Erythroblast (primary cell): ENCODE data around the gene EDC3.
"Not testable (repeated sequence)": the region's sequence is repeated elsewhere in the genome, so short reads cannot be mapped to it uniquely, and the experiment has no call there.

ENCODE experiments used
- DNase-seq, 2 experiments: peaks; one replicate each; lab custom pipeline; 2025; lab: John Stamatoyannopoulos, UW
- GATA1 ChIP-seq: IDR thresholded peaks from 2 replicates; pipeline ENCODE4 v1.6.1; 2011; ENCODE audit warnings: low read depth, mild to moderate bottlenecking, control low read depth, low read length, moderate library complexity
- POLR2A ChIP-seq: IDR thresholded peaks from 2 replicates; pipeline ENCODE4 v1.6.1; 2011; ENCODE audit warnings: mild to moderate bottlenecking, low read length

Gene EDC3, protein sequence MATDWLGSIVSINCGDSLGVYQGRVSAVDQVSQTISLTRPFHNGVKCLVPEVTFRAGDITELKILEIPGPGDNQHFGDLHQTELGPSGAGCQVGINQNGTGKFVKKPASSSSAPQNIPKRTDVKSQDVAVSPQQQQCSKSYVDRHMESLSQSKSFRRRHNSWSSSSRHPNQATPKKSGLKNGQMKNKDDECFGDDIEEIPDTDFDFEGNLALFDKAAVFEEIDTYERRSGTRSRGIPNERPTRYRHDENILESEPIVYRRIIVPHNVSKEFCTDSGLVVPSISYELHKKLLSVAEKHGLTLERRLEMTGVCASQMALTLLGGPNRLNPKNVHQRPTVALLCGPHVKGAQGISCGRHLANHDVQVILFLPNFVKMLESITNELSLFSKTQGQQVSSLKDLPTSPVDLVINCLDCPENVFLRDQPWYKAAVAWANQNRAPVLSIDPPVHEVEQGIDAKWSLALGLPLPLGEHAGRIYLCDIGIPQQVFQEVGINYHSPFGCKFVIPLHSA

GRCh38 chr15:74695597-74696397 is at the start of gene EDC3:
Gene EDC3, minus strand, starts transcription at chr15:74696024. Its CDS starts 20,900 bp downstream, at chr15:74675124.
- DNase-seq, result peak; percentile 90 to 91
- TF ChIP-seq POLR2A (peak; percentile 61), GATA1 (no peak)

GRCh38 chr15:74742422-74742821 is 46.6 kb upstream of the EDC3 start:
- TF ChIP-seq GATA1, result no peak
- no peak for TF ChIP-seq POLR2A
- DNase-seq, result no peak

GRCh38 chr15:74738239-74738638 is 42.4 kb upstream of the EDC3 start:
- DNase-seq, result not testable (repeated sequence)

GRCh38 chr15:74735305-74735704 is 39.5 kb upstream of the EDC3 start:
- no peak for DNase-seq
- no peak for TF ChIP-seq POLR2A
- no peak for TF ChIP-seq GATA1

DNA sequence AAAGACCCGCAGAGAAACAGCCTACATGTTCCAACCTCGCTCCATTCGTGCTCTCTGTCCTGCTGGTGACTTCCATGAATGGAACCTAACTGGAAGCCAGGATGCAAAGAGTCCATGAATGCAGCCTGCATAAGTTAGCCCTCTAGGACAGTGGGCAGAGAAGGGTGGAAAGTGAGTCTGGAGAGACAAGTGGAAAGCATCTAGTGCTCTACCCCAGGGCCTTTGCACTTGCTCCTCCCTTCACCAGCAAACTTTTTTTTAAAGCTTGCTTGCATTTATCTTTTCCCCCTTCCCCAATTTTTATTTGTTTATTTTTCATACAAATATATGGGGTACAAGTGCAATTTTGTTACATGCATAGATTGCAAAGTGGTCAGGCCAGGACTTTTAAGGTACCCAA is 37.4 kb upstream of the EDC3 start:
- no peak for DNase-seq
- TF ChIP-seq POLR2A (no peak), GATA1 (no peak)

DNA sequence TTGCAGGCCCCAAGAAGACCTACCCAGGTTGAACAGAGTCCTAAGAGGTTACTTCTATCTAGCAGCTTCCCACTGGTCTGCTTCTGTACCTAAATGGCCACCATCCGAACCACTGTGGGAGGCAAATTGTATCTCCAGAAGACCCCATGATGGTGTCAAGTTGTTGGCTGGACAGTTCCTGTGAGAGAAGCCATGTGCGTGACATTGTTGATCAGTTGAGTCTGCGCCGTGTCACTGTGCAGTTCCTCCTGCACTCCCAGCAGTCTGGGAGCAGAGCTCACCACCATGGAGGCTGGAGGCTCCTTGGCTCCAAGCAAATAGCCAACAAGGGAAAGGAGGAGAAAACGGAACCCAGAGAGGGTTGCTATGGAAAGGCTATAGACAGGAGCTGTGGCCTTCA is 37.0 kb upstream of the EDC3 start:
- TF ChIP-seq GATA1 (no peak), POLR2A (no peak)
- DNase-seq, result no peak

DNA sequence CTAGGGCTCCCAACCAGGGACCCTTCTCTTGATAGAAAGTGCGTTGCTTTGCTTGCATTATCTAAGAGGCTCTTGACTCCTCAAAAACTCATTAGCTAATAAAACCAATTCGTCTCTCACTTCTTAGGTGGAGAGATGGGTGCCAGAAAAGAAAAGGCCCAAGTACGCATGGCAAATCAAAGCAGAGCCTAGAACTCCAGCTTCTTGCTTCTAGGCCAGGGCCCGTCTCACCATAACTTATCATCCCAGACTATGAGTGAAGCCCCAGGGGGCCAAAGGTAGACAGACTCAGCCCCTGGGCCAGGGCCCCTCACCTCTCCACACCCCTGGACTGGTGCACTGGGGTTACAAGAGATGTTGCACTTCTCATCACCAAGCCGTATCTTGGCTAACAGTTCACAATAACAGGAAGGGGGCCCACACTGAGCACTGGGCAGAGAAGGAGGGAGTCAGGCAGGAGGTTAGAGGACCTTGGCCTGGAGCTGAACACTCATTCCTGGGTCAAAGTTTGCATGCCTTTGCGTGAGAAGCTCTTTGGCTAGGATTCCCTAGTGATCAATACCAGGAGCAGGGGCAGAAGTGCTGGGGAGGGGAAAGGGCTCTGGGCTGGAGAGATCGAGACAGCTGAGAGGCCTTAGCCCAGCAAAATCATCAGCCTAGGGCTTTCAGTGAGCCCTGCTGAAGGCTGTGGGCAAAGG is 34.9 kb upstream of the EDC3 start:
- TF ChIP-seq POLR2A (no peak), GATA1 (no peak)
- DNase-seq, result no peak

GRCh38 chr15:74729372-74729771 is 33.5 kb upstream of the EDC3 start:
- DNase-seq, result not testable (repeated sequence)

DNA sequence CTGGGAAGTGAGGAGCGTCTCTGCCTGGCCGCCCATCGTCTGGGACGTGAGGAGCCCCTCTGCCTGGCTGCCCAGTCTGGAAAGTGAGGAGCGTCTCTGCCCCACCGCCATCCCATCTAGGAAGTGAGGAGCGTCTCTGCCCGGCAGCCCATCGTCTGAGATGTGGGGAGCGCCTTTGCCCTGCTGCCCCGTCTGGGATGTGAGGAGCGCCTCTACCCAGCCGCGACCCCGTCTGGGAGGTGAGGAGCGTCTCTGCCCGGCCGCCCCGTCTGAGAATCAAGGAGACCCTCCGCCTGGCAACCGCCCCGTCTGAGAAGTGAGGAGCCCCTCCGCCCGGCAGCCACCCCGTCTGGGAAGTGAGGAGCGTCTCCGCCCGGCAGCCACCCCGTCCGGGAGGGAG is 32.9 kb upstream of the EDC3 start:
- not testable (repeated sequence) for DNase-seq

- DNase-seq, result no peak
- TF ChIP-seq GATA1 (no peak), POLR2A (no peak)
Measured at GRCh38 chr15:74727727-74728126, 31.9 kb upstream of the EDC3 start.

- TF ChIP-seq POLR2A (no peak), GATA1 (no peak)
- DNase-seq, result no peak
Measured at GRCh38 chr15:74726774-74727164, 30.9 kb upstream of the EDC3 start.

- DNase-seq, result no peak
- TF ChIP-seq GATA1, result no peak
- no peak for TF ChIP-seq POLR2A
Measured at GRCh38 chr15:74725845-74726773, 30.3 kb upstream of the EDC3 start.

- TF ChIP-seq POLR2A, result no peak
- TF ChIP-seq GATA1, result no peak
- DNase-seq, result no peak
Measured at GRCh38 chr15:74725225-74725774, 29.5 kb upstream of the EDC3 start, which contains the start of gene CYP1A1. Gene CYP1A1, minus strand, starts transcription at chr15:74725528. Its CDS starts 2,431 bp downstream, at chr15:74723097.
